GM23338 (cell line): ENCODE results near the gene FPR1. TPM values are rescaled to one million over a fixed set of nuclear protein-coding genes. Genes with fewer than 3 reads are reported as not detected.

Source experiments
- ATAC-seq: fragments of 200-7000 bp; cut with Tn5 transposase; 3 replicates; pipeline ENCODE4 v1.9.1; 2020
- DNase-seq: peaks from one replicate; pipeline ENCODE4 v3.0.0-alpha.2; 2015; ENCODE audit warnings: low spot score
- H2AFZ ChIP-seq: fragments of 200-600 bp; sonication (generic); 2 replicates; pipeline ENCODE4 v1.8.0; 2016; ENCODE audit warnings: antibody characterized with exemption, mild to moderate bottlenecking, moderate library complexity
- H3F3A ChIP-seq: fragments of 200-600 bp; sonication (generic); replicated peaks from 2 replicates; pipeline ENCODE4 v1.8.0; 2017; ENCODE audit warnings: antibody characterized with exemption, mixed run types, low read depth
- H3K27ac ChIP-seq: fragments of 200-600 bp; sonication (generic); 2 replicates; pipeline ENCODE4 v1.6.1; 2016; ENCODE audit warnings: low read depth
- H3K27me3 ChIP-seq: fragments of 200-600 bp; sonication (generic); 2 replicates; pipeline ENCODE4 v1.8.0; 2016; ENCODE audit warnings: mild to moderate bottlenecking, mixed run types, moderate library complexity; ENCODE audit not compliant: insufficient read depth
- H3K36me3 ChIP-seq: fragments of 200-600 bp; sonication (generic); 2 replicates; pipeline ENCODE4 v1.8.0; 2016; ENCODE audit warnings: mild to moderate bottlenecking; ENCODE audit not compliant: insufficient read depth
- H3K4me1 ChIP-seq: fragments of 200-600 bp; sonication (generic); 2 replicates; pipeline ENCODE4 v1.8.0; 2016; ENCODE audit warnings: mild to moderate bottlenecking, moderate library complexity; ENCODE audit not compliant: insufficient read depth
- H3K4me2 ChIP-seq: fragments of 200-600 bp; sonication (generic); 2 replicates; pipeline ENCODE4 v1.7.1; 2017; ENCODE audit warnings: mixed run types
- H3K4me3 ChIP-seq: fragments of 200-600 bp; sonication (generic); 2 replicates; pipeline ENCODE4 v1.6.1; 2016; ENCODE audit warnings: mixed run types
- H3K79me2 ChIP-seq: fragments of 200-600 bp; sonication (generic); replicated peaks from 2 replicates; pipeline ENCODE4 v1.8.0; 2017; ENCODE audit warnings: mild to moderate bottlenecking; ENCODE audit not compliant: insufficient read depth
- H3K9me2 ChIP-seq: fragments of 200-600 bp; sonication (generic); 2 replicates; pipeline ENCODE4 v1.8.0; 2017; ENCODE audit not compliant: insufficient read depth
- H4K20me1 ChIP-seq: fragments of 200-600 bp; sonication (generic); replicated peaks from 2 replicates; pipeline ENCODE4 v1.8.0; 2017; ENCODE audit warnings: mild to moderate bottlenecking; ENCODE audit not compliant: insufficient read depth
- H3K27ac Mint-ChIP-seq: 2 replicates; pipeline ENCODE4 v1.8.0; 2020; ENCODE audit warnings: inconsistent platforms, mild to moderate bottlenecking, moderate library complexity, mixed read lengths
- H3K27me3 Mint-ChIP-seq: 3 replicates; pipeline ENCODE4 v1.8.0; 2022; ENCODE audit warnings: low read depth, mild to moderate bottlenecking, moderate library complexity, mixed read lengths, inconsistent platforms; ENCODE audit not compliant: insufficient read depth, poor library complexity
- H3K36me3 Mint-ChIP-seq: 3 replicates; pipeline ENCODE4 v1.8.0; 2021; ENCODE audit warnings: low read depth, mild to moderate bottlenecking, inconsistent platforms, moderate library complexity, mixed read lengths
- H3K4me1 Mint-ChIP-seq: 3 replicates; pipeline ENCODE4 v1.8.0; 2020; ENCODE audit warnings: mild to moderate bottlenecking, inconsistent platforms, mixed read lengths
- H3K4me3 Mint-ChIP-seq: 3 replicates; pipeline ENCODE4 v1.8.0; 2021; ENCODE audit warnings: moderate library complexity, mild to moderate bottlenecking, inconsistent platforms, mixed read lengths
- H3K9me3 Mint-ChIP-seq: 3 replicates; pipeline ENCODE4 v1.8.0; 2020; ENCODE audit warnings: moderate library complexity, mild to moderate bottlenecking, inconsistent platforms, mixed read lengths
- CREB1 ChIP-seq: fragments of 250-450 bp; sonication (Bioruptor Pico); IDR thresholded peaks from 2 replicates; pipeline ENCODE4 v1.5.0; 2020; ENCODE audit warnings: low read depth, mild to moderate bottlenecking, moderate library complexity
- EZH2 ChIP-seq: fragments of 200-600 bp; sonication (generic); IDR thresholded peaks from one replicate; pipeline ENCODE4 v1.8.0; 2017; ENCODE audit warnings: antibody characterized with exemption, mild to moderate bottlenecking, low read depth; ENCODE audit not compliant: unreplicated experiment
- EZH2phosphoT487 ChIP-seq: fragments of 200-600 bp; sonication (generic); IDR thresholded peaks from one replicate; pipeline ENCODE4 v1.8.1; 2018; ENCODE audit warnings: antibody characterized with exemption; ENCODE audit not compliant: unreplicated experiment
- JUNB ChIP-seq: IDR thresholded peaks from one replicate; pipeline ENCODE4 v1.6.1; 2016; ENCODE audit warnings: antibody characterized with exemption; ENCODE audit not compliant: unreplicated experiment
- NANOG ChIP-seq: IDR thresholded peaks from 2 replicates; pipeline ENCODE4 v1.6.1; 2016; ENCODE audit warnings: antibody characterized with exemption, borderline replicate concordance
- POLR2AphosphoS5 ChIP-seq: IDR thresholded peaks from 2 replicates; pipeline ENCODE4 v1.6.1; 2016; ENCODE audit warnings: antibody characterized with exemption, low read depth
- STAT1 ChIP-seq: IDR thresholded peaks from one replicate; pipeline ENCODE4 v1.6.1; 2016; ENCODE audit warnings: antibody characterized with exemption; ENCODE audit not compliant: unreplicated experiment
- ZNF114 ChIP-seq: fragments of 250-450 bp; sonication (Bioruptor Pico); IDR thresholded peaks from 2 replicates; pipeline ENCODE4 v1.5.0; 2020; ENCODE audit warnings: mild to moderate bottlenecking, moderate library complexity
- ZNF331 ChIP-seq: fragments of 250-450 bp; sonication (Bioruptor Pico); IDR thresholded peaks from 2 replicates; pipeline ENCODE4 v1.5.0; 2020; ENCODE audit warnings: low read depth, mild to moderate bottlenecking, moderate library complexity
- polyA plus RNA-seq: library from polyadenylated mRNA; unstranded; fragments of >200 nt; fragmentation: Nextera tagmentation; extraction: Ambion mirVana; gene quantifications from 2 replicates; pipeline ENCODE4 v1.2.1, GENCODE V29; 2016
- total RNA-seq: library from RNA; depleted of rRNA; stranded (reverse); fragments of >200 nt; shearing (Covaris generic); gene quantifications from 2 replicates; pipeline ENCODE4 v1.2.3, GENCODE V29; 2014
- TF ChIP-seq, protein P1 (sequence below): IDR thresholded peaks from 2 replicates; pipeline ENCODE4 v1.6.1; 2016; ENCODE audit warnings: antibody characterized with exemption
- TF ChIP-seq, protein P2 (sequence below): IDR thresholded peaks from one replicate; pipeline ENCODE4 v1.6.1; 2018; ENCODE audit warnings: antibody characterized with exemption; ENCODE audit not compliant: unreplicated experiment
- TF ChIP-seq, protein P3 (sequence below): fragments of 250-450 bp; sonication (Bioruptor Pico); IDR thresholded peaks from 2 replicates; pipeline ENCODE4 v1.5.0; 2020; ENCODE audit warnings: mild to moderate bottlenecking, moderate library complexity
- TF ChIP-seq, protein P4 (sequence below), 2 experiments: fragments of 200-600 bp in 1 of 2; sonication (generic) in 1 of 2; conservative IDR thresholded peaks; 2 replicates each; pipeline versions ENCODE4 v1.5.1 to v1.6.1; 2016 to 2017; ENCODE audit warnings: antibody characterized with exemption in 2 of 2, low read depth in 2 of 2, mild to moderate bottlenecking in 2 of 2, moderate library complexity in 1 of 2

FPR1 gene
- total and polyA plus RNA-seq, 2 experiments from 2014 or later, result not detected

DNA sequence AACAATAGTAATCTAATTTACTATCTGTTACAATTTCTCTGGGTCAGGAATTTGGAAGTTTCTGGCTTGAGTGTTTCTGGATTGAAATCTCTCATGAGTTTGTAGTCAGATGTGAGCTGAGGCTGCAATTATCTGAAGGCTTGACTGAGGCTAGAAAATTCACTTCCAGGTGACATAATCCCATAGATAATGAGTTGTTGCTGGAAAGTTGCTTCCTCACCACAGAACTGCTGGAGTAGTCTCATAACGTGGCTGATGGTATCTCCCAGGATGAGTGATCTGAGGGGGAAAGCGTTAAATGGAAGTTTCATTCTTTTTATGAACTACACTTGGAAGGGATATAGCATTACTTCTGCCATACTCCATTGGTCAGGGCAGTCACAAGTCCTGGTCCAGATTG lies 28.0 kb upstream of the FPR1 start:
- H3K4me2 ChIP-seq, result no peak overlapping the region
- H3K4me3 Mint-ChIP-seq, result no peak overlapping the region
- H3K36me3 Mint-ChIP-seq, result no peaks in the 10 kb centered on the region
- no peaks in the 10 kb centered on the region; the same call in 2 of the 3 replicates for H3K4me1 Mint-ChIP-seq
- no peaks in the 10 kb centered on the region for H4K20me1 ChIP-seq
- H3K9me3 Mint-ChIP-seq, result no peaks in the 10 kb centered on the region
- H3K36me3 ChIP-seq, result no peaks in the 10 kb centered on the region
- no peak overlapping the region for H3K27ac Mint-ChIP-seq
- no peak overlapping the region for H2AFZ ChIP-seq
- H3K79me2 ChIP-seq, result no peaks in the 10 kb centered on the region
- no peak overlapping the region for H3K27ac ChIP-seq
- H3K27me3 Mint-ChIP-seq, result no peaks in the 10 kb centered on the region
- no peak overlapping the region for H3K4me3 ChIP-seq
- no peaks in the 10 kb centered on the region for H3F3A ChIP-seq
- H3K9me2 ChIP-seq, result no peaks in the 10 kb centered on the region
- TF ChIP-seq JUNB (no peak), ZNF114 (CRISPR knock-in tag) (no peak), NANOG (no peak), ZNF331 (CRISPR knock-in tag) (no peak), EZH2phosphoT487 (no peak), STAT1 (no peak), EZH2 (no peak), POLR2AphosphoS5 (no peak), CREB1 (CRISPR knock-in tag) (no peak)
- TF ChIP-seq, protein P1, sequence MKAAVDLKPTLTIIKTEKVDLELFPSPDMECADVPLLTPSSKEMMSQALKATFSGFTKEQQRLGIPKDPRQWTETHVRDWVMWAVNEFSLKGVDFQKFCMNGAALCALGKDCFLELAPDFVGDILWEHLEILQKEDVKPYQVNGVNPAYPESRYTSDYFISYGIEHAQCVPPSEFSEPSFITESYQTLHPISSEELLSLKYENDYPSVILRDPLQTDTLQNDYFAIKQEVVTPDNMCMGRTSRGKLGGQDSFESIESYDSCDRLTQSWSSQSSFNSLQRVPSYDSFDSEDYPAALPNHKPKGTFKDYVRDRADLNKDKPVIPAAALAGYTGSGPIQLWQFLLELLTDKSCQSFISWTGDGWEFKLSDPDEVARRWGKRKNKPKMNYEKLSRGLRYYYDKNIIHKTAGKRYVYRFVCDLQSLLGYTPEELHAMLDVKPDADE, result no peak
- TF ChIP-seq, protein P2, sequence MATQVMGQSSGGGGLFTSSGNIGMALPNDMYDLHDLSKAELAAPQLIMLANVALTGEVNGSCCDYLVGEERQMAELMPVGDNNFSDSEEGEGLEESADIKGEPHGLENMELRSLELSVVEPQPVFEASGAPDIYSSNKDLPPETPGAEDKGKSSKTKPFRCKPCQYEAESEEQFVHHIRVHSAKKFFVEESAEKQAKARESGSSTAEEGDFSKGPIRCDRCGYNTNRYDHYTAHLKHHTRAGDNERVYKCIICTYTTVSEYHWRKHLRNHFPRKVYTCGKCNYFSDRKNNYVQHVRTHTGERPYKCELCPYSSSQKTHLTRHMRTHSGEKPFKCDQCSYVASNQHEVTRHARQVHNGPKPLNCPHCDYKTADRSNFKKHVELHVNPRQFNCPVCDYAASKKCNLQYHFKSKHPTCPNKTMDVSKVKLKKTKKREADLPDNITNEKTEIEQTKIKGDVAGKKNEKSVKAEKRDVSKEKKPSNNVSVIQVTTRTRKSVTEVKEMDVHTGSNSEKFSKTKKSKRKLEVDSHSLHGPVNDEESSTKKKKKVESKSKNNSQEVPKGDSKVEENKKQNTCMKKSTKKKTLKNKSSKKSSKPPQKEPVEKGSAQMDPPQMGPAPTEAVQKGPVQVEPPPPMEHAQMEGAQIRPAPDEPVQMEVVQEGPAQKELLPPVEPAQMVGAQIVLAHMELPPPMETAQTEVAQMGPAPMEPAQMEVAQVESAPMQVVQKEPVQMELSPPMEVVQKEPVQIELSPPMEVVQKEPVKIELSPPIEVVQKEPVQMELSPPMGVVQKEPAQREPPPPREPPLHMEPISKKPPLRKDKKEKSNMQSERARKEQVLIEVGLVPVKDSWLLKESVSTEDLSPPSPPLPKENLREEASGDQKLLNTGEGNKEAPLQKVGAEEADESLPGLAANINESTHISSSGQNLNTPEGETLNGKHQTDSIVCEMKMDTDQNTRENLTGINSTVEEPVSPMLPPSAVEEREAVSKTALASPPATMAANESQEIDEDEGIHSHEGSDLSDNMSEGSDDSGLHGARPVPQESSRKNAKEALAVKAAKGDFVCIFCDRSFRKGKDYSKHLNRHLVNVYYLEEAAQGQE, result no peak
- TF ChIP-seq, protein P3, sequence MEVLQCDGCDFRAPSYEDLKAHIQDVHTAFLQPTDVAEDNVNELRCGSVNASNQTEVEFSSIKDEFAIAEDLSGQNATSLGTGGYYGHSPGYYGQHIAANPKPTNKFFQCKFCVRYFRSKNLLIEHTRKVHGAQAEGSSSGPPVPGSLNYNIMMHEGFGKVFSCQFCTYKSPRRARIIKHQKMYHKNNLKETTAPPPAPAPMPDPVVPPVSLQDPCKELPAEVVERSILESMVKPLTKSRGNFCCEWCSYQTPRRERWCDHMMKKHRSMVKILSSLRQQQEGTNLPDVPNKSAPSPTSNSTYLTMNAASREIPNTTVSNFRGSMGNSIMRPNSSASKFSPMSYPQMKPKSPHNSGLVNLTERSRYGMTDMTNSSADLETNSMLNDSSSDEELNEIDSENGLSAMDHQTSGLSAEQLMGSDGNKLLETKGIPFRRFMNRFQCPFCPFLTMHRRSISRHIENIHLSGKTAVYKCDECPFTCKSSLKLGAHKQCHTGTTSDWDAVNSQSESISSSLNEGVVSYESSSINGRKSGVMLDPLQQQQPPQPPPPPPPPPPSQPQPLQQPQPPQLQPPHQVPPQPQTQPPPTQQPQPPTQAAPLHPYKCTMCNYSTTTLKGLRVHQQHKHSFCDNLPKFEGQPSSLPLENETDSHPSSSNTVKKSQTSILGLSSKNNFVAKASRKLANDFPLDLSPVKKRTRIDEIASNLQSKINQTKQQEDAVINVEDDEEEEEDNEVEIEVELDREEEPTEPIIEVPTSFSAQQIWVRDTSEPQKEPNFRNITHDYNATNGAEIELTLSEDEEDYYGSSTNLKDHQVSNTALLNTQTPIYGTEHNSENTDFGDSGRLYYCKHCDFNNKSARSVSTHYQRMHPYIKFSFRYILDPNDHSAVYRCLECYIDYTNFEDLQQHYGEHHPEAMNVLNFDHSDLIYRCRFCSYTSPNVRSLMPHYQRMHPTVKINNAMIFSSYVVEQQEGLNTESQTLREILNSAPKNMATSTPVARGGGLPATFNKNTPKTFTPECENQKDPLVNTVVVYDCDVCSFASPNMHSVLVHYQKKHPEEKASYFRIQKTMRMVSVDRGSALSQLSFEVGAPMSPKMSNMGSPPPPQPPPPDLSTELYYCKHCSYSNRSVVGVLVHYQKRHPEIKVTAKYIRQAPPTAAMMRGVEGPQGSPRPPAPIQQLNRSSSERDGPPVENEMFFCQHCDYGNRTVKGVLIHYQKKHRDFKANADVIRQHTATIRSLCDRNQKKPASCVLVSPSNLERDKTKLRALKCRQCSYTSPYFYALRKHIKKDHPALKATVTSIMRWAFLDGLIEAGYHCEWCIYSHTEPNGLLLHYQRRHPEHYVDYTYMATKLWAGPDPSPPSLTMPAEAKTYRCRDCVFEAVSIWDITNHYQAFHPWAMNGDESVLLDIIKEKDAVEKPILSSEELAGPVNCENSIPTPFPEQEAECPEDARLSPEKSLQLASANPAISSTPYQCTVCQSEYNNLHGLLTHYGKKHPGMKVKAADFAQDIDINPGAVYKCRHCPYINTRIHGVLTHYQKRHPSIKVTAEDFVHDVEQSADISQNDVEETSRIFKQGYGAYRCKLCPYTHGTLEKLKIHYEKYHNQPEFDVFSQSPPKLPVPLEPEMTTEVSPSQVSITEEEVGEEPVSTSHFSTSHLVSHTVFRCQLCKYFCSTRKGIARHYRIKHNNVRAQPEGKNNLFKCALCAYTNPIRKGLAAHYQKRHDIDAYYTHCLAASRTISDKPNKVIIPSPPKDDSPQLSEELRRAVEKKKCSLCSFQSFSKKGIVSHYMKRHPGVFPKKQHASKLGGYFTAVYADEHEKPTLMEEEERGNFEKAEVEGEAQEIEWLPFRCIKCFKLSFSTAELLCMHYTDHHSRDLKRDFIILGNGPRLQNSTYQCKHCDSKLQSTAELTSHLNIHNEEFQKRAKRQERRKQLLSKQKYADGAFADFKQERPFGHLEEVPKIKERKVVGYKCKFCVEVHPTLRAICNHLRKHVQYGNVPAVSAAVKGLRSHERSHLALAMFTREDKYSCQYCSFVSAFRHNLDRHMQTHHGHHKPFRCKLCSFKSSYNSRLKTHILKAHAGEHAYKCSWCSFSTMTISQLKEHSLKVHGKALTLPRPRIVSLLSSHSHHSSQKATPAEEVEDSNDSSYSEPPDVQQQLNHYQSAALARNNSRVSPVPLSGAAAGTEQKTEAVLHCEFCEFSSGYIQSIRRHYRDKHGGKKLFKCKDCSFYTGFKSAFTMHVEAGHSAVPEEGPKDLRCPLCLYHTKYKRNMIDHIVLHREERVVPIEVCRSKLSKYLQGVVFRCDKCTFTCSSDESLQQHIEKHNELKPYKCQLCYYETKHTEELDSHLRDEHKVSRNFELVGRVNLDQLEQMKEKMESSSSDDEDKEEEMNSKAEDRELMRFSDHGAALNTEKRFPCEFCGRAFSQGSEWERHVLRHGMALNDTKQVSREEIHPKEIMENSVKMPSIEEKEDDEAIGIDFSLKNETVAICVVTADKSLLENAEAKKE (CRISPR knock-in tag), result no peak
- TF ChIP-seq, protein P4, sequence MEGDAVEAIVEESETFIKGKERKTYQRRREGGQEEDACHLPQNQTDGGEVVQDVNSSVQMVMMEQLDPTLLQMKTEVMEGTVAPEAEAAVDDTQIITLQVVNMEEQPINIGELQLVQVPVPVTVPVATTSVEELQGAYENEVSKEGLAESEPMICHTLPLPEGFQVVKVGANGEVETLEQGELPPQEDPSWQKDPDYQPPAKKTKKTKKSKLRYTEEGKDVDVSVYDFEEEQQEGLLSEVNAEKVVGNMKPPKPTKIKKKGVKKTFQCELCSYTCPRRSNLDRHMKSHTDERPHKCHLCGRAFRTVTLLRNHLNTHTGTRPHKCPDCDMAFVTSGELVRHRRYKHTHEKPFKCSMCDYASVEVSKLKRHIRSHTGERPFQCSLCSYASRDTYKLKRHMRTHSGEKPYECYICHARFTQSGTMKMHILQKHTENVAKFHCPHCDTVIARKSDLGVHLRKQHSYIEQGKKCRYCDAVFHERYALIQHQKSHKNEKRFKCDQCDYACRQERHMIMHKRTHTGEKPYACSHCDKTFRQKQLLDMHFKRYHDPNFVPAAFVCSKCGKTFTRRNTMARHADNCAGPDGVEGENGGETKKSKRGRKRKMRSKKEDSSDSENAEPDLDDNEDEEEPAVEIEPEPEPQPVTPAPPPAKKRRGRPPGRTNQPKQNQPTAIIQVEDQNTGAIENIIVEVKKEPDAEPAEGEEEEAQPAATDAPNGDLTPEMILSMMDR (conservative IDR thresholded peaks at IDR 0.05; ENCODE audit: low read depth in 2 of 2), result no peak
- ATAC-seq (no peak), DNase-seq (no peak)
- H3K27me3 ChIP-seq, result no peaks in the 10 kb centered on the region; the same call in none of the 2 replicates
- H3K4me1 ChIP-seq, result no peaks in the 10 kb centered on the region
